CD4-positive, alpha-beta T cell (primary cell): ENCODE data around the gene BACH1. TPM values are rescaled to one million over a fixed set of nuclear protein-coding genes. Genes with fewer than 3 reads are reported as not detected.

ENCODE experiments used
- ATAC-seq: fragments of 200-7000 bp; cut with Tn5 transposase; one replicate; pipeline ENCODE4 v1.10.0; 2022; ENCODE audit warnings: mild to moderate bottlenecking; ENCODE audit not compliant: poor library complexity
- CTCF ChIA-PET: fragments of 350-600 bp; sonication (Branson Sonifier 250); formaldehyde crosslinking; loops from one replicate; lab custom pipeline; 2021; ENCODE audit warnings: antibody characterized with exemption, inconsistent platforms; lab: Charles Lee
- POLR2A ChIA-PET: fragments of 350-600 bp; sonication (Branson Sonifier 250); formaldehyde crosslinking; loops from one replicate; lab custom pipeline; 2021; ENCODE audit warnings: antibody characterized with exemption, inconsistent platforms; lab: Charles Lee
- DNase-seq, 14 experiments: peaks; one replicate each; pipeline ENCODE4 v3.0.0-alpha.2; 2013 to 2020; ENCODE audit warnings: mixed read lengths in 2 of 14
- H3K27ac ChIP-seq, 2 donors: one replicate each; pipeline versions ENCODE4 v1.5.1 to v1.7.0; 2013; ENCODE audit warnings: low read length in 2 of 2, low read depth in 1 of 2, mild to moderate bottlenecking in 1 of 2
- H3K27me3 ChIP-seq, 2 experiments: 1 replicate in 1 of 2; 2 replicates in 1 of 2; pipeline versions ENCODE4 v1.6.1 to v1.7.0; 2013; ENCODE audit warnings: low read length in 2 of 2, control low read depth in 1 of 2, mild to moderate bottlenecking in 1 of 2, moderate library complexity in 1 of 2; ENCODE audit not compliant: insufficient read depth in 2 of 2, control insufficient read depth in 1 of 2
- H3K36me3 ChIP-seq: one replicate; pipeline ENCODE4 v1.6.1; 2013; ENCODE audit warnings: low read length, control low read depth; ENCODE audit not compliant: insufficient read depth
- H3K4me1 ChIP-seq: one replicate; pipeline ENCODE4 v1.6.1; 2013; ENCODE audit warnings: low read length, control low read depth; ENCODE audit not compliant: insufficient read depth
- H3K4me3 ChIP-seq: one replicate; pipeline ENCODE4 v1.5.1; 2013; ENCODE audit warnings: mild to moderate bottlenecking, low read length, moderate library complexity
- H3K9me3 ChIP-seq, 2 experiments: 1 replicate in 1 of 2; 2 replicates in 1 of 2; pipeline versions ENCODE4 v1.6.1 to v1.7.0; 2013; ENCODE audit warnings: low read length in 2 of 2, mild to moderate bottlenecking in 2 of 2, control low read depth in 1 of 2, moderate library complexity in 1 of 2; ENCODE audit not compliant: control insufficient read depth in 1 of 2, insufficient read depth in 1 of 2
- H3K27ac Mint-ChIP-seq: one replicate; pipeline ENCODE4 v1.8.0; 2020; ENCODE audit warnings: mixed read lengths
- H3K27me3 Mint-ChIP-seq: one replicate; pipeline ENCODE4 v1.8.0; 2021; ENCODE audit warnings: mixed read lengths
- H3K36me3 Mint-ChIP-seq: one replicate; pipeline ENCODE4 v1.8.0; 2021; ENCODE audit warnings: low read depth, mixed read lengths
- H3K4me1 Mint-ChIP-seq: one replicate; pipeline ENCODE4 v1.8.0; 2021; ENCODE audit warnings: low read depth, mixed read lengths
- H3K4me3 Mint-ChIP-seq: one replicate; pipeline ENCODE4 v1.8.0; 2020; ENCODE audit warnings: mild to moderate bottlenecking, mixed read lengths
- H3K9me3 Mint-ChIP-seq: one replicate; pipeline ENCODE4 v1.8.0; 2020; ENCODE audit warnings: mixed read lengths
- intact Hi-C, 2 experiments: fragments of 100-400 bp; cut with DNase I in 1 of 2; cut with micrococcal nuclease in 1 of 2; formaldehyde crosslinking; loops; one replicate each; pipeline versions ENCODE4 v1.15.1 to v1.9.0; 2023 to 2025; cut with DNase I, micrococcal nuclease
- total RNA-seq, 174 experiments: library from RNA in 2 of 174; stranded (reverse) in 2 of 174; gene quantifications; one replicate each; pipeline ENCODE4 v1.2.3 and lab custom pipeline; 2021 to 2026
- TF ChIP-seq, protein P1 (sequence below): fragments of 200-600 bp; IDR thresholded peaks from one replicate; pipeline ENCODE4 v1.8.0; 2022; ENCODE audit warnings: antibody characterized with exemption, mild to moderate bottlenecking

Gene BACH1
- total RNA-seq, 2 experiments from 2014 or later, result 64.4 to 65.9 TPM

DNA sequence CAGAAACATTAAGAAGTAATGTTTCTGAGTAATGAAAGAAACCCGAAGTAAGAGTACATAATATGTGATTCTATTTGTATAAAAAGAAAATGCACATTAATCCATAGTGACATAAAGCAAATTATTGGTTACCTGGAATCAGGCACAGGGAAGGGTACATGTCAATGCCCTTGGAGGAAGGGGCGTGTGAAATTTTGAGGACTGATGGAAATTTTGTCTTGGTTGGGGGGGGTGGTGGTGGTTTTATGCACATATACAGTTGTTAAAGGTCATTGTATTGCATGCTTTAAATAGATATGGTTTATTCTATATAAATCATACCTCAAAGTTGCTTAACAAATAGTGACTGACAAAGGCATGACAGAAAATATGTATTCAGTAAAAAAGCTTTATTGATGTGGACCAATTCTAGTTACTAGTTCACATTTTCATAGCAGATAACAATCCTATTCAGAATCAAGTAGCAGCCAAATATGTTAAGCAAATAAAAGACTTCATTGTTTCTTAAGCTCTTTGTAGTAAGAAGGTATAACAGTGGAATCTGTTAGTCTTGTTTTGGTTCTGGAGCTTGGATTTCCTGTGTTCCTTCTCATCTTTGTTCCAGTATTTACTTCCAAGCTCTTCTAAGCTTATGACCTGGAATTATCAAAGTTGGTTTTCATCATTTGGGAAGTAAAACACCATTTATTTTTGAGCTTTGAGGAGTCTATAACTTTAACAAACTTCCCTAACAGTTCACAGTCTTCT lies 15.1 kb downstream of the BACH1 start:
- no peak for ATAC-seq
- TF ChIP-seq, protein P1, sequence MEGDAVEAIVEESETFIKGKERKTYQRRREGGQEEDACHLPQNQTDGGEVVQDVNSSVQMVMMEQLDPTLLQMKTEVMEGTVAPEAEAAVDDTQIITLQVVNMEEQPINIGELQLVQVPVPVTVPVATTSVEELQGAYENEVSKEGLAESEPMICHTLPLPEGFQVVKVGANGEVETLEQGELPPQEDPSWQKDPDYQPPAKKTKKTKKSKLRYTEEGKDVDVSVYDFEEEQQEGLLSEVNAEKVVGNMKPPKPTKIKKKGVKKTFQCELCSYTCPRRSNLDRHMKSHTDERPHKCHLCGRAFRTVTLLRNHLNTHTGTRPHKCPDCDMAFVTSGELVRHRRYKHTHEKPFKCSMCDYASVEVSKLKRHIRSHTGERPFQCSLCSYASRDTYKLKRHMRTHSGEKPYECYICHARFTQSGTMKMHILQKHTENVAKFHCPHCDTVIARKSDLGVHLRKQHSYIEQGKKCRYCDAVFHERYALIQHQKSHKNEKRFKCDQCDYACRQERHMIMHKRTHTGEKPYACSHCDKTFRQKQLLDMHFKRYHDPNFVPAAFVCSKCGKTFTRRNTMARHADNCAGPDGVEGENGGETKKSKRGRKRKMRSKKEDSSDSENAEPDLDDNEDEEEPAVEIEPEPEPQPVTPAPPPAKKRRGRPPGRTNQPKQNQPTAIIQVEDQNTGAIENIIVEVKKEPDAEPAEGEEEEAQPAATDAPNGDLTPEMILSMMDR, result no peak
- Mint-ChIP-seq H3K27ac (no peak overlapping the region), H3K4me3 (no peak overlapping the region), H3K9me3 (no peaks in the 10 kb centered on the region), H3K4me1 (peaks cover 72% of the 10 kb centered on the region), H3K36me3 (peaks cover 7% of the 10 kb centered on the region), H3K27me3 (no peaks in the 10 kb centered on the region)
- no peaks in the 10 kb centered on the region for H3K9me3 ChIP-seq
- POLR2A ChIA-PET, result interaction anchor here (0.6 to 1.4 kb wide), 4 partner anchors 11 to 199 kb away, joined by 3 to 4 read pairs (median 4); no protein-coding TSS in a partner anchor
- H3K4me3 ChIP-seq, result no peak overlapping the region
- intact Hi-C loops, result no loop called here
- DNase-seq, result no peak
- H3K27me3 ChIP-seq, result no peaks in the 10 kb centered on the region
- H3K4me1 ChIP-seq, result no peaks in the 10 kb centered on the region
- peaks cover 3% of the 10 kb centered on the region for H3K36me3 ChIP-seq
- CTCF ChIA-PET, result no interaction called here
- H3K27ac ChIP-seq, result no peak overlapping the region

DNA sequence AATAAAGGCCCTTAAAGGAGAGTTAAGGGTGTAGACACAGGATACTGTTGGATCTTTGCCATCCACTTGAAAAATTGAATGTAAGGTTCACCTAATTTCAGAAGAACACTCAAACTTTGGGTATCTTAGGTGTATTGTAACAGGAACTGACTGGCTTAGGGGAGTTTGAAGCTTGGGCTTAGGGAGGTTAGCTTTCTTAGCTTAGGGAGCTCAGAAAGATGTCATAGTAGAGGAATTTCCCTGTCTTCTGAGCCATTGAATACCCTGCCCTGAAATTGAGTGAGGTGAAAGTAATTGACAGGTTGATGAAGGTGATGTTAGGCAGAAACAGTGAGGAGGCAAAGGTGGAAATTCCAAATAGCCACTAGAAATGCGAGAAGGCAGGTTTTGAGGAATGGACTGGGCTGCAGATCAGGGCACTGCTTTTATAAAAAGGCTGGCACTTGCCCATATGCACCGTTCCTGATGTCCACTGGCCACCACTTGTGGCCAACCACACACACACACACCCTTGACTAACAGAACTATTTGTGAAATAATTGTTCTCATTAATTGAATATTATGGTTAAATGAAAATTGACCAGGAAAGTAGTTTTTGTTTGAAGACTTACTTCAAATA lies 16.5 kb downstream of the BACH1 start:
- ATAC-seq (no peak), DNase-seq (no peak)
- ChIA-PET CTCF (no interaction called here), POLR2A (interaction anchor here (1.4 kb wide), 1 partner anchor 15 kb away, joined by 4 read pairs; no protein-coding TSS in a partner anchor)
- Mint-ChIP-seq H3K4me1 (peaks cover 72% of the 10 kb centered on the region), H3K36me3 (peaks cover 15% of the 10 kb centered on the region), H3K27me3 (no peaks in the 10 kb centered on the region), H3K27ac (no peak overlapping the region), H3K4me3 (no peak overlapping the region), H3K9me3 (no peaks in the 10 kb centered on the region)
- H3K9me3 ChIP-seq, result no peaks in the 10 kb centered on the region
- H3K36me3 ChIP-seq, result peaks cover 3% of the 10 kb centered on the region
- no peaks in the 10 kb centered on the region for H3K27me3 ChIP-seq
- TF ChIP-seq, protein P1, result no peak
- no peak overlapping the region for H3K27ac ChIP-seq
- no peaks in the 10 kb centered on the region for H3K4me1 ChIP-seq
- intact Hi-C loops, result no loop called here
- no peak overlapping the region for H3K4me3 ChIP-seq

GRCh38 chr21:29316029-29316742 lies 17.5 kb downstream of the BACH1 start:
- no peak for ATAC-seq
- Mint-ChIP-seq H3K27me3 (no peaks in the 10 kb centered on the region), H3K36me3 (peaks cover 18% of the 10 kb centered on the region), H3K27ac (no peak overlapping the region), H3K9me3 (no peaks in the 10 kb centered on the region), H3K4me3 (no peak overlapping the region), H3K4me1 (peaks cover 73% of the 10 kb centered on the region)
- no peak overlapping the region for H3K4me3 ChIP-seq
- H3K36me3 ChIP-seq, result peaks cover 4% of the 10 kb centered on the region
- no peak overlapping the region for H3K27ac ChIP-seq
- no peaks in the 10 kb centered on the region for H3K4me1 ChIP-seq
- DNase-seq, result no peak
- no peaks in the 10 kb centered on the region for H3K27me3 ChIP-seq
- H3K9me3 ChIP-seq, result peaks cover 0 to 2% of the 10 kb centered on the region in 2 experiments
- ChIA-PET POLR2A (no interaction called here), CTCF (interaction anchor here (1.0 kb wide), 1 partner anchor 17 kb away, joined by 3 read pairs; no protein-coding TSS in a partner anchor)
- TF ChIP-seq, protein P1, result no peak
- intact Hi-C loops, result no loop called here
